ENCODE measurements around the gene UQCC3. TPM values are rescaled to one million over a fixed set of nuclear protein-coding genes. Genes with fewer than 3 reads are reported as not detected.
A peak's percentile ranks its signal among the peaks of the same experiment; 100 is the strongest.

The UQCC3 gene
- polyA plus RNA-seq, 1 of the 3 experiments (the other 2 are of a cell fraction): 24.8 TPM

GRCh38 chr11:62705880-62706849, 34.7 kb downstream of the UQCC3 start:
- Histone ChIP-seq H3F3A (replicated peaks; ENCODE audit: insufficient read depth) (peaks cover 29% of the 10 kb centered on the region), H3K9me3 (no peaks in the 10 kb centered on the region), H3K4me2 (peak overlapping the region; percentile 73), H3K79me2 (ENCODE audit: insufficient read depth) (peaks cover 12% of the 10 kb centered on the region; the same call in 1 of the 2 replicates), H4K20me1 (ENCODE audit: insufficient read depth) (no peaks in the 10 kb centered on the region), H2AFZ (ENCODE audit: low read depth) (peak overlapping the region; percentile 64; the same call in 1 of the 2 replicates), H3K36me3 (replicated peaks in 1 of 2; ENCODE audit: control insufficient read depth in 1 of 2, insufficient read depth in 2 of 2, low read length in 1 of 2) (peaks cover 16% of the 10 kb centered on the region in 2 experiments), H3K27me3 (ENCODE audit: insufficient read depth) (no peaks in the 10 kb centered on the region), H3K9me2 (no peaks in the 10 kb centered on the region), H3K4me1 (ENCODE audit: control insufficient read depth in 1 of 2, insufficient read depth in 2 of 2, low read depth in 1 of 2, low read length in 1 of 2) (peaks cover 22 to 45% of the 10 kb centered on the region in 2 experiments; a peak in 3 of 4 replicates), H3K9ac (peak overlapping the region; percentile 80), H3K4me3 (ENCODE audit: low read depth in 2 of 2, low read length in 1 of 2) (peak overlapping the region; percentile 67 to 70), H3K27ac (ENCODE audit: low read depth in 2 of 2, low read length in 1 of 2) (peak overlapping the region; percentile 84 to 93)
- DNase-seq: peak; percentile 97
- CTCF ChIA-PET: interaction anchor here (1.1 to 6.6 kb wide), 8 partner anchors 11 to 163 kb away, joined by 3 to 48 read pairs (median 4); partner anchors contain the start of genes HNRNPUL2 and TMEM179B
- TF ChIP-seq GABPA (IDR thresholded peaks at IDR 0.05; ENCODE audit: low read depth): peak; percentile 86
- no peak for TF ChIP-seq NRF1 (IDR thresholded peaks at IDR 0.05; ENCODE audit: low read depth, low read length)
- TF ChIP-seq POLR2AphosphoS5 (IDR thresholded peaks at IDR 0.05; ENCODE audit: low read depth, low read length): peak; percentile 72
- TF ChIP-seq, protein P1, sequence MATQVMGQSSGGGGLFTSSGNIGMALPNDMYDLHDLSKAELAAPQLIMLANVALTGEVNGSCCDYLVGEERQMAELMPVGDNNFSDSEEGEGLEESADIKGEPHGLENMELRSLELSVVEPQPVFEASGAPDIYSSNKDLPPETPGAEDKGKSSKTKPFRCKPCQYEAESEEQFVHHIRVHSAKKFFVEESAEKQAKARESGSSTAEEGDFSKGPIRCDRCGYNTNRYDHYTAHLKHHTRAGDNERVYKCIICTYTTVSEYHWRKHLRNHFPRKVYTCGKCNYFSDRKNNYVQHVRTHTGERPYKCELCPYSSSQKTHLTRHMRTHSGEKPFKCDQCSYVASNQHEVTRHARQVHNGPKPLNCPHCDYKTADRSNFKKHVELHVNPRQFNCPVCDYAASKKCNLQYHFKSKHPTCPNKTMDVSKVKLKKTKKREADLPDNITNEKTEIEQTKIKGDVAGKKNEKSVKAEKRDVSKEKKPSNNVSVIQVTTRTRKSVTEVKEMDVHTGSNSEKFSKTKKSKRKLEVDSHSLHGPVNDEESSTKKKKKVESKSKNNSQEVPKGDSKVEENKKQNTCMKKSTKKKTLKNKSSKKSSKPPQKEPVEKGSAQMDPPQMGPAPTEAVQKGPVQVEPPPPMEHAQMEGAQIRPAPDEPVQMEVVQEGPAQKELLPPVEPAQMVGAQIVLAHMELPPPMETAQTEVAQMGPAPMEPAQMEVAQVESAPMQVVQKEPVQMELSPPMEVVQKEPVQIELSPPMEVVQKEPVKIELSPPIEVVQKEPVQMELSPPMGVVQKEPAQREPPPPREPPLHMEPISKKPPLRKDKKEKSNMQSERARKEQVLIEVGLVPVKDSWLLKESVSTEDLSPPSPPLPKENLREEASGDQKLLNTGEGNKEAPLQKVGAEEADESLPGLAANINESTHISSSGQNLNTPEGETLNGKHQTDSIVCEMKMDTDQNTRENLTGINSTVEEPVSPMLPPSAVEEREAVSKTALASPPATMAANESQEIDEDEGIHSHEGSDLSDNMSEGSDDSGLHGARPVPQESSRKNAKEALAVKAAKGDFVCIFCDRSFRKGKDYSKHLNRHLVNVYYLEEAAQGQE (IDR thresholded peaks at IDR 0.05; ENCODE audit: low read depth, low read length): 0 out of 2 replicates have a peak, but pooled peaks have one; percentile 24
- TF ChIP-seq SIN3A (IDR thresholded peaks at IDR 0.05; ENCODE audit: borderline replicate concordance, low read depth, low read length): peak; percentile 59; the same call in 1 of the 2 replicates
- TF ChIP-seq PBX3 (IDR thresholded peaks at IDR 0.05): no peak
- peak; percentile 52 for TF ChIP-seq ELF1 (IDR thresholded peaks at IDR 0.05)
- TF ChIP-seq NFIC (IDR thresholded peaks at IDR 0.05; ENCODE audit: borderline replicate concordance): peak; percentile 49; the same call in 1 of the 2 replicates
- no peak for TF ChIP-seq FOXM1 (IDR thresholded peaks at IDR 0.05; ENCODE audit: low read depth)
- peak; percentile 87 for TF ChIP-seq MXI1 (IDR thresholded peaks at IDR 0.05; ENCODE audit: low read depth, low read length)
- TF ChIP-seq MAX (IDR thresholded peaks at IDR 0.05; ENCODE audit: low read depth): peak; percentile 74; the same call in 1 of the 2 replicates
- no peak for TF ChIP-seq EP300 (IDR thresholded peaks at IDR 0.05; ENCODE audit: borderline replicate concordance in 1 of 2, low read depth in 1 of 2, low read length in 1 of 2)
- TF ChIP-seq GATA2 (CRISPR knock-in tag; IDR thresholded peaks at IDR 0.05): peak; percentile 88
- no peak for TF ChIP-seq RAD21 (IDR thresholded peaks at IDR 0.05; ENCODE audit: low read length)
- no peak for TF ChIP-seq RCOR1 (IDR thresholded peaks at IDR 0.05; ENCODE audit: low read length)
- TF ChIP-seq TAF1 (IDR thresholded peaks at IDR 0.05; ENCODE audit: borderline replicate concordance, low read depth, low read length): peak; percentile 52; the same call in 1 of the 2 replicates
- peak; percentile 35; the same call in 1 of the 2 replicates for TF ChIP-seq YY1 (IDR thresholded peaks at IDR 0.05; ENCODE audit: low read depth)
- TF ChIP-seq SMC3 (IDR thresholded peaks at IDR 0.05; ENCODE audit: low read depth, low read length): no peak
- peak; percentile 19; the same call in 1 of the 2 replicates for TF ChIP-seq FOSL2 (IDR thresholded peaks at IDR 0.05; ENCODE audit: borderline replicate concordance, low read depth)
- WGBS (ENCODE audit: low lambda C conversion rate): 40% methylated on average over 16 of the region's 73 CpGs
- POLR2A ChIA-PET: interaction anchor here (0.5 to 3.3 kb wide), 12 partner anchors 11 to 135 kb away, joined by 3 to 26 read pairs (median 4); partner anchors contain the start of genes C11orf98, CSKMT, EEF1G and HNRNPUL2

Data from SK-N-SH (cell line).